ENCODE data around the gene OR6M1.

OR6M1 gene

GRCh38 chr11:123775289-123775688 lies 30.9 kb downstream of the OR6M1 start:
- DNase-seq = no peak

DNA sequence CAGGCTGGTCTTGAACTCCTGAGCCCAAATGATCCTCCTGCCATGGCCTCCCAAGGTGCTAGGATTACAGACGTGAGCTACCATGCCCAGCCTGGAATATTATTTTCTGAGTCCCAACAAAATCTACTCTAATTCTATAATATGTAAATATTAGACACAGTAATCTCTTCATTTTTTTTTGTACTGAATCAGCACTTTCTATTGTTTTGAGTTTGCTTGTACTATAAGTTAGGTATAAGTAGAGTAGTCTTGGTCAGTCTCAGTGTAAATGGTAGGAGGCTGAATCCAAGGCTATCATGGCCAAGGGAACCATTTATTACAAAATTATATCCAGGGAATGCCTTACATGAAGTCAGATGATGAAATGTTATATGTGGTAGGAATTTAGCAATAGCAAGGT lies 32.2 kb downstream of the OR6M1 start:
- no peak for DNase-seq

GRCh38 chr11:123773026-123773425 lies 33.1 kb downstream of the OR6M1 start:
- no peak for DNase-seq

DNA sequence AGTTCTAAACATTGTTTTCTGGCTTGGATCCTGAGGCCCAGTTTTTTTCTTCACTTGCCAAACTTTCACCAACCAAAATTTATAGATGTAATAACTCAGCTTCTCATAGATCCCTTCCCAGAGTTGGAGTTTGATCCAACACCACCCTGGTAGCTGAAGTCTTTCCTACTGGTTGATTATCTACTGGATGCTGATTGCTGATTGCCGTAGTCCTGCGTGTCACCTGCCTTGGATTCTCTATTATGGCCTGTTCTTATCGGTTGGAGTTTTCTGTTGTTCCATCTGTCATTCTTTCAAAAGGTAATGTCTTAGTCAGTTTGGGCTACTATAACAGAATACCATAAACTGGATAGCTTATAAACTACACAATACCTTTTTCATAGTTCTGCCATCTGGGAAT lies 34.5 kb downstream of the OR6M1 start:
- DNase-seq = no peak

DNA sequence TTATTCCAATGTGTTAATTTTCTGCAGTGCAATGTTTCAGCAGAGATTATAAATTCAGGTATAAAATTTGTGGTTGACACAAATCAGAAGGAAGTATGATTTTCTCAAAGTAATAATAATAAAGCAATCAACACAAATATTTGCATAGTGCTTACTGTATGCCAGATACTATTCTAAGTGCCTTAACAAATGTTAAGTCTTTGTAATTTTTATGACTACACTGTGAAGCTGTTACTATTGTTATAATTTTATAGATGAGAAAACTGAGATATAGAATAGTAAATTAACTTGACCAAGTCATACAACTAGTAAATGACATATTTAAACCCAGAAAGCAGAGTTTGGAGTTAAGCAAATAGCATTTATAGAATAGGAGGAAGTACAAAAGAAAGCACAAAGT lies 35.4 kb downstream of the OR6M1 start:
- DNase-seq = no peak

DNA sequence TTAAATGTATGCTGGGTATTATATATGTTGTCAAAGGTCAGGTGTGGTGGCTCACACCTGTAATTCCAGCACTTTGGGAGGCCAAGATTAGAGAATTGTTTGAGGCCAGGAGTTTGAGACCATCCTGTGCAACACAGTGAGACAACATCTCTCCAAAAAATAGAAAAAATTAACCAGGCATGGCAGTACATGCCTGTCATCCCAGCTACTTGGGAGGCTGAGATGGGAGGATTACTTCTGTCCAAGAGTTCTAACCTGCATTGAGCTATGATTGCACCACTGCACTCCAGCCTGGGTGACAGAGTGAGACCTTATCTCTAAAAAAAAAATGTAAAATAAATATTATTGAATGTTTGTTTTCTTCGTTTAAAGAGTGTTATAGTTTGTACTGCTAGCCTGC lies 40.5 kb downstream of the OR6M1 start:
- no peak for DNase-seq

GRCh38 chr11:123762422-123762821 lies 43.7 kb downstream of the OR6M1 start:
- no peak for DNase-seq

- DNase-seq = no peak
Measured at GRCh38 chr11:123760894-123761293, 45.3 kb downstream of the OR6M1 start.

DNA sequence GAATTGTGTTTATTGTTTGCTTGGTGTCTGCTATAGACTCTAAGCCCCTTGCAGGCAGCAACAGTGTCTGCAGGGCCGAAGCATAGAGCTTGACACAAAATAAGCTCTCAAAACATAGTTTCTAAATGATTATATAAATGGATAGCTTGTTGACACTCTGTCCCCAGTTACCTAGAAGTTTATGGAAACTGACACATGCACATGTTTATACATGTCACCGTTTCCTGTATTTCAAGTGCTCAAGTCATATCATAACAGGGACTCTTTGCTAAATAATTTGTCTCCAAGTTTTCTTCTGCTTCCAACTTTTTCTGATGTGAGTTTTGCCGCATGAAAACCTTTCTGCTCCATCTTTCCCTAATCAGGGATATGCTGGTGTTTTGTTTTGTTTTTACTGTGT lies 48.2 kb downstream of the OR6M1 start:
- no peak for DNase-seq

- DNase-seq = no peak
Measured at GRCh38 chr11:123755813-123756212, 50.3 kb downstream of the OR6M1 start.

Data from bone marrow (tissue), 2 donors.